Ishikawa (cell line): ENCODE results near the gene ROPN1L.

Source experiments
- CEBPB ChIP-seq: IDR thresholded peaks from 2 replicates; pipeline ENCODE4 v1.6.1; 2012
- CREB1 ChIP-seq: IDR thresholded peaks from 2 replicates; pipeline ENCODE4 v1.6.1; 2012; ENCODE audit warnings: low read depth
- EGR1 ChIP-seq: IDR thresholded peaks from 2 replicates; pipeline ENCODE4 v1.6.1; 2012
- EP300 ChIP-seq: IDR thresholded peaks from 2 replicates; pipeline ENCODE4 v1.6.1; 2012; ENCODE audit warnings: borderline replicate concordance
- FOXM1 ChIP-seq: IDR thresholded peaks from 2 replicates; pipeline ENCODE4 v1.6.1; 2012; ENCODE audit warnings: low read depth, borderline replicate concordance
- MAX ChIP-seq: IDR thresholded peaks from 2 replicates; pipeline ENCODE4 v1.6.1; 2012
- NFIC ChIP-seq: IDR thresholded peaks from 2 replicates; pipeline ENCODE4 v1.6.1; 2012
- RAD21 ChIP-seq: IDR thresholded peaks from 2 replicates; pipeline ENCODE4 v1.6.1; 2012; ENCODE audit warnings: low read depth
- REST ChIP-seq: IDR thresholded peaks from 2 replicates; pipeline ENCODE4 v1.6.1; 2012; ENCODE audit warnings: low read depth, mild to moderate bottlenecking
- TAF1 ChIP-seq: IDR thresholded peaks from 2 replicates; pipeline ENCODE4 v1.6.1; 2012; ENCODE audit warnings: low read depth, mild to moderate bottlenecking
- TCF12 ChIP-seq: IDR thresholded peaks from 2 replicates; pipeline ENCODE4 v1.6.1; 2012; ENCODE audit warnings: low read depth
- USF1 ChIP-seq: IDR thresholded peaks from 2 replicates; pipeline ENCODE4 v1.6.1; 2012
- YY1 ChIP-seq: IDR thresholded peaks from 2 replicates; pipeline ENCODE4 v1.6.1; 2012; ENCODE audit warnings: low read depth
- ZBTB7A ChIP-seq: IDR thresholded peaks from 2 replicates; pipeline ENCODE4 v1.6.1; 2012; ENCODE audit warnings: low read depth

- TF ChIP-seq TAF1, result no peak
- no peak for TF ChIP-seq YY1
- TF ChIP-seq MAX, result no peak
- no peak for TF ChIP-seq CREB1
- TF ChIP-seq EP300, result no peak
- no peak for TF ChIP-seq REST
- TF ChIP-seq NFIC, result no peak
- TF ChIP-seq FOXM1, result no peak
- no peak for TF ChIP-seq USF1
- TF ChIP-seq EGR1, result no peak
- no peak for TF ChIP-seq CEBPB
- TF ChIP-seq RAD21, result no peak
- TF ChIP-seq ZBTB7A, result no peak
- no peak for TF ChIP-seq TCF12
Observed at GRCh38 chr5:10499776-10500175, 58.1 kb downstream of the ROPN1L start.
